Measurements from ENCODE around the gene BCCIP. TPM values are rescaled to one million over a fixed set of nuclear protein-coding genes. Genes with fewer than 3 reads are reported as not detected.

Gene BCCIP
- total and polyA plus RNA-seq, 4 donors: 21.9 to 44.1 (median 31.2) TPM

DNA sequence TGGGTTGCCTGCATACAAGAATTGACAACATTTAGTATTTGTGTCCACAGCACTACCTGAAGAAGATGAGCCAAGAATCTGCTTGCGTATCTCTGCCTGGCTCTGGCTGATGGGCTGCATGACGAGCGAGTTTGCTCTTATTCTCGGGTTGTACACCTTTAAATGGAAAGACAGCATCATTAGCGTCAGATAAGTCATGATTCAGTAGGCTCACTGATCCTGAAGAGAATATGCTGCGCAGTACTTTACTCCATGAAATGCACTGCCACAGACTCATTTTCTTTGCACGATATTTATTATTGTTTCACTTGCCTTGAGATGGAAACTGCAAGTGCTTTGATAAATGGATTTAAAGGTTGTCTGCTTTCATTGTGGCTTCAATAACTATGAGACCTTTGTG is 29.1 kb downstream of the BCCIP start:
- Histone ChIP-seq H3K9ac (ENCODE audit: low read depth in 1 of 2, low read length in 2 of 2) (no peak overlapping the region), H3K4me1 (ENCODE audit: control insufficient read depth in 4 of 4, insufficient read depth in 4 of 4, low read length in 3 of 4) (peaks cover 5 to 17% (median 14%) of the 10 kb centered on the region in 4 donors), H3K9me3 (ENCODE audit: control insufficient read depth in 4 of 4, low read length in 3 of 4) (no peaks in the 10 kb centered on the region), H3K27ac (ENCODE audit: low read depth in 1 of 2, low read length in 2 of 2) (no peak overlapping the region), H3K4me3 (ENCODE audit: low read depth in 1 of 3, low read length in 3 of 3) (no peak overlapping the region), H3K27me3 (ENCODE audit: control insufficient read depth in 4 of 4, insufficient read depth in 4 of 4, low read length in 3 of 4) (no peaks in the 10 kb centered on the region), H3K36me3 (ENCODE audit: control insufficient read depth in 4 of 4, insufficient read depth in 3 of 4, low read depth in 1 of 4, low read length in 3 of 4) (peaks cover 1 to 19% (median 16%) of the 10 kb centered on the region in 4 donors)
- TF ChIP-seq YY1 (IDR thresholded peaks at IDR 0.05): no peak
- no peak for TF ChIP-seq TAF1 (conservative IDR thresholded peaks at IDR 0.05)
- TF ChIP-seq SP1 (IDR thresholded peaks at IDR 0.05): no peak
- TF ChIP-seq EGR1 (IDR thresholded peaks at IDR 0.05; ENCODE audit: low read depth in 2 of 2): no peak
- no peak for TF ChIP-seq RXRA (IDR thresholded peaks at IDR 0.05)
- TF ChIP-seq HNF4G (IDR thresholded peaks at IDR 0.05): no peak
- no peak for TF ChIP-seq ZBTB33 (IDR thresholded peaks at IDR 0.05)
- DNase-seq (ENCODE audit: low spot score): no peak
- WGBS: 97% methylated on average over 7 of the region's 7 CpGs

DNA sequence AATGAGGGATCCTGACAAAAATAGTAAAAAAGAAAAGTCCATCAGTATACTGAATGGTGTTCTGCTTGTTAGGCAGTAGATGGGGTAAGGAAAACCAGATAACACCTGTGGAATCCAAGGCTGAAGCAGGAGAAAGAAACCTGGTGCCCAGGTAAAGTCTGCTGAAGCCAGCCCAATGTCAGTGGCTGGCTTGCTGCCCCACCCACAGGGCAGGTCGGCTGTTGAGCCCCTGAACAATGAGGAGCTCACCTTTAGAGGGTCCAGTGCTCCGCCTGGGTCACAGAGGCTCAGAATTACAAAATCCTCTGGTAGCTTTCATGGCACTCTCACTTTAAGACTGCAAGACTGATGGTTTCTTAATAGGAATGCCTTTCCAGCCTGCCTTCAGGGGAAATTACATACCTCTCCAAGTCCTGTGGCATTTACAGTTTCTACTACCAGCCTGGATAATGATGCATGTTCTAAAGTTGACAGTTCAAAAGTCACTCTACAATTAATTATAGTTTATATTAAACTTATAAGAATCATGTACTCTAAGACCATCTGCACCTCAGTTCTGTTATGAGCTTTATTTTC is 33.9 kb downstream of the BCCIP start:
- Histone ChIP-seq H3K9me3 (ENCODE audit: control insufficient read depth in 4 of 4, low read length in 3 of 4) (no peaks in the 10 kb centered on the region), H3K9ac (ENCODE audit: low read depth in 1 of 2, low read length in 2 of 2) (no peak overlapping the region), H3K4me3 (ENCODE audit: low read depth in 1 of 3, low read length in 3 of 3) (no peak overlapping the region), H3K36me3 (ENCODE audit: control insufficient read depth in 4 of 4, insufficient read depth in 3 of 4, low read depth in 1 of 4, low read length in 3 of 4) (peaks cover 3 to 13% (median 8%) of the 10 kb centered on the region in 4 donors), H3K27ac (ENCODE audit: low read depth in 1 of 2, low read length in 2 of 2) (no peak overlapping the region), H3K4me1 (ENCODE audit: control insufficient read depth in 4 of 4, insufficient read depth in 4 of 4, low read length in 3 of 4) (no peaks in the 10 kb centered on the region), H3K27me3 (ENCODE audit: control insufficient read depth in 4 of 4, insufficient read depth in 4 of 4, low read length in 3 of 4) (no peaks in the 10 kb centered on the region)
- no peak for DNase-seq (ENCODE audit: low spot score)
- WGBS: 88% methylated on average over 2 of the region's 2 CpGs
- TF ChIP-seq HNF4A (conservative IDR thresholded peaks at IDR 0.05) (no peak), FOXA1 (IDR thresholded peaks at IDR 0.05) (no peak), HNF4G (IDR thresholded peaks at IDR 0.05) (no peak), EGR1 (IDR thresholded peaks at IDR 0.05; ENCODE audit: low read depth in 2 of 2) (no peak), FOXA2 (IDR thresholded peaks at IDR 0.05) (no peak), NR2F2 (IDR thresholded peaks at IDR 0.05) (no peak), RXRA (IDR thresholded peaks at IDR 0.05) (no peak)
- TF ChIP-seq, protein P1, sequence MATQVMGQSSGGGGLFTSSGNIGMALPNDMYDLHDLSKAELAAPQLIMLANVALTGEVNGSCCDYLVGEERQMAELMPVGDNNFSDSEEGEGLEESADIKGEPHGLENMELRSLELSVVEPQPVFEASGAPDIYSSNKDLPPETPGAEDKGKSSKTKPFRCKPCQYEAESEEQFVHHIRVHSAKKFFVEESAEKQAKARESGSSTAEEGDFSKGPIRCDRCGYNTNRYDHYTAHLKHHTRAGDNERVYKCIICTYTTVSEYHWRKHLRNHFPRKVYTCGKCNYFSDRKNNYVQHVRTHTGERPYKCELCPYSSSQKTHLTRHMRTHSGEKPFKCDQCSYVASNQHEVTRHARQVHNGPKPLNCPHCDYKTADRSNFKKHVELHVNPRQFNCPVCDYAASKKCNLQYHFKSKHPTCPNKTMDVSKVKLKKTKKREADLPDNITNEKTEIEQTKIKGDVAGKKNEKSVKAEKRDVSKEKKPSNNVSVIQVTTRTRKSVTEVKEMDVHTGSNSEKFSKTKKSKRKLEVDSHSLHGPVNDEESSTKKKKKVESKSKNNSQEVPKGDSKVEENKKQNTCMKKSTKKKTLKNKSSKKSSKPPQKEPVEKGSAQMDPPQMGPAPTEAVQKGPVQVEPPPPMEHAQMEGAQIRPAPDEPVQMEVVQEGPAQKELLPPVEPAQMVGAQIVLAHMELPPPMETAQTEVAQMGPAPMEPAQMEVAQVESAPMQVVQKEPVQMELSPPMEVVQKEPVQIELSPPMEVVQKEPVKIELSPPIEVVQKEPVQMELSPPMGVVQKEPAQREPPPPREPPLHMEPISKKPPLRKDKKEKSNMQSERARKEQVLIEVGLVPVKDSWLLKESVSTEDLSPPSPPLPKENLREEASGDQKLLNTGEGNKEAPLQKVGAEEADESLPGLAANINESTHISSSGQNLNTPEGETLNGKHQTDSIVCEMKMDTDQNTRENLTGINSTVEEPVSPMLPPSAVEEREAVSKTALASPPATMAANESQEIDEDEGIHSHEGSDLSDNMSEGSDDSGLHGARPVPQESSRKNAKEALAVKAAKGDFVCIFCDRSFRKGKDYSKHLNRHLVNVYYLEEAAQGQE (IDR thresholded peaks at IDR 0.05): no peak
- TF ChIP-seq, protein P2, sequence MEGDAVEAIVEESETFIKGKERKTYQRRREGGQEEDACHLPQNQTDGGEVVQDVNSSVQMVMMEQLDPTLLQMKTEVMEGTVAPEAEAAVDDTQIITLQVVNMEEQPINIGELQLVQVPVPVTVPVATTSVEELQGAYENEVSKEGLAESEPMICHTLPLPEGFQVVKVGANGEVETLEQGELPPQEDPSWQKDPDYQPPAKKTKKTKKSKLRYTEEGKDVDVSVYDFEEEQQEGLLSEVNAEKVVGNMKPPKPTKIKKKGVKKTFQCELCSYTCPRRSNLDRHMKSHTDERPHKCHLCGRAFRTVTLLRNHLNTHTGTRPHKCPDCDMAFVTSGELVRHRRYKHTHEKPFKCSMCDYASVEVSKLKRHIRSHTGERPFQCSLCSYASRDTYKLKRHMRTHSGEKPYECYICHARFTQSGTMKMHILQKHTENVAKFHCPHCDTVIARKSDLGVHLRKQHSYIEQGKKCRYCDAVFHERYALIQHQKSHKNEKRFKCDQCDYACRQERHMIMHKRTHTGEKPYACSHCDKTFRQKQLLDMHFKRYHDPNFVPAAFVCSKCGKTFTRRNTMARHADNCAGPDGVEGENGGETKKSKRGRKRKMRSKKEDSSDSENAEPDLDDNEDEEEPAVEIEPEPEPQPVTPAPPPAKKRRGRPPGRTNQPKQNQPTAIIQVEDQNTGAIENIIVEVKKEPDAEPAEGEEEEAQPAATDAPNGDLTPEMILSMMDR (IDR thresholded peaks at IDR 0.05; ENCODE audit: low read depth, low read length, missing input control): no peak

All from liver (tissue), 9 donors.